ENCODE measurements around the gene LYRM2.

LYRM2 gene

DNA sequence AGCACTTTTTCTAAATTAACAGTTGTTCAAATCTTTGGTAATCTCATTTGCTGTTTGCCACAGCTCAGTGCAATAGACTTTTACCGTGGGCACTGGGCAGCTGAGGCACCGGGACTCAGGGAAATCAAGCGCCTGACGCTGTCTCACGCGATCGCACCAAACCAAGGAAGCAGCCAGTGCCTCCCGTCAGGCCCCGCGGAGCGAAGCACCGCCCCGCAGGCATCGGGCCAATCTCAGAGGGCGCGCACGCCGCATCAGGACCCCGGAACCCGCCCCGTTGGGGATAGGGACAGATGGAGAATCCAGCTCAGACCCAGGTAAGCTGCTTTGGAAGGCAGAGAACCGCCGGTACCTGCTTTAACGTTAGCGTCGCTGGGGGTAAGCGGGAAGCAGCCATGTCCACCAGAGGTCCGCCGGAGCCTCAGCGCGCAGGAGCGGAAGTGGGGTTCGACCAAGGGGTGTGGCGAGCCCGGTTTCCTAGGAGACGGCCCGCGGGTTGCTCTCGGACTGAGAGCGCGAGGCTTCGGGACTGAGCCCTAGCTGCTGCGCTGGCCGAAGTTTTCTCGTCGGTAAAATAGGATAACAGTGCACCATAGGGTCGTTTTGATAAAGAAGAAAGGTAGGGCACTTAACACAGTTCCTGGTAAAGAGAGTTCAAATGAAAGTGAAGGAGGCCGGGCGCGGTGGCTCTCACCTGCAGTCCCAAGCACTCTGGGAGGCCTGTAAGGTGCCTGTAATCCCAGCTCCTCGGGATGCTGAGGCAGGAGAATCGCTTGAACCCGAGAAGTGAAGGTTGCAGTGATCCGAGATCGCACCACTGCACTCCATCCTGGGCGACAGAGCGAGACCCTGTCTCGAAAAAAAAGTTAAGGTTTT, at the start of gene LYRM2:
LYRM2 (minus strand) TSS at position 428 of the 876 bp plus-strand sequence; CDS start at position 397, 31 bp downstream.
- peak; percentile 94 for DNase-seq
- ATAC-seq: peak; percentile 98

- ATAC-seq (no peak), DNase-seq (no peak)
Measured at GRCh38 chr6:89688328-89688727, 49.8 kb upstream of the LYRM2 start.

- ATAC-seq (no peak), DNase-seq (no peak)
Measured at GRCh38 chr6:89685311-89685710, 46.8 kb upstream of the LYRM2 start.

DNA sequence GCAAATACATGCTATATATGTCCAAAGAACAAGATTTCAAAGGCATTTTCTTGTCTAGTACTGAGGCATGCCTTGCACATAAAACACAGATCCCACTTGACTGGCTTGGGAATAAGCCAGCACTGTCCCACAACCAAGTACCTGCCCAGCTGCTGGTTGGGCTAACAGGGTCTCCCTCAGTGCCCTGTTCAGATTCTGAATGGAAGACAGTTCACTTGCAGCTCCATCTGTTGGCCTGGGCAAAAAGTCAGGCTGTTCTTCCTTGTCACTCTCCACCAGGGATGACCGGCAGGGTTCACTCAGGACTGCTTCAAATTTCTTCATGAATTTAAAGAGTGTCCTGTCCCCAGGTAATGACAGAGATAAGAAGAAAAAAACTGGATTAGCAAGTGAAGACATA, 44.4 kb upstream of the LYRM2 start:
- ATAC-seq (no peak), DNase-seq (no peak)

DNA sequence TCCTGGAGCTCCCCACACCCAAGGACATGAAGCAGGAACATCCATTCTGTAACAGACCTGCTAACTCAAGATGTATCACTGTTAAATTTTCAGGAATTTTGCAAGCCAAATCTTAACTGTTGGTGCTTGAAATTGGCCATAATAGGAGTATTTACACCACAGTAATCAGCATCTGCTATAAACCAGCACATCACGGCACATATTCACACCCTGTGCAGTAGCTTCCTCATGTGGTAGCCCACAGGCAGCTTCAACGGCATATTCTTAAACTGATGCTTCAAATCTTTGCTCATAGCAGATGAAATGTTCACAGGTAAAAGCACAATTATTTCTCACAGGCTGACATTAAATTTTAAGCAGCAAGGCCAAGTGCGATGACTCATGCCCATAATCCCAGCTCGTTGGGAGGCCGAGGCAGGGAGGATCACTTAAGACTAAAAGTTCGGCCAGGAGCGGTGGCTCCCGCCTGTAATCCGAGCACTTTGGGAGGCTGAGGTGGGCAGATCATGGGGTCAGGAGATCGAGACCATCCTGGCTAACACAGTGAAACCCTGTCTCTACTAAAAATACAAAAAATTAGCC, 43.5 kb upstream of the LYRM2 start:
- DNase-seq: no peak
- ATAC-seq: no peak

GRCh38 chr6:89680551-89680950, 42.0 kb upstream of the LYRM2 start:
- no peak for ATAC-seq
- no peak for DNase-seq

DNA sequence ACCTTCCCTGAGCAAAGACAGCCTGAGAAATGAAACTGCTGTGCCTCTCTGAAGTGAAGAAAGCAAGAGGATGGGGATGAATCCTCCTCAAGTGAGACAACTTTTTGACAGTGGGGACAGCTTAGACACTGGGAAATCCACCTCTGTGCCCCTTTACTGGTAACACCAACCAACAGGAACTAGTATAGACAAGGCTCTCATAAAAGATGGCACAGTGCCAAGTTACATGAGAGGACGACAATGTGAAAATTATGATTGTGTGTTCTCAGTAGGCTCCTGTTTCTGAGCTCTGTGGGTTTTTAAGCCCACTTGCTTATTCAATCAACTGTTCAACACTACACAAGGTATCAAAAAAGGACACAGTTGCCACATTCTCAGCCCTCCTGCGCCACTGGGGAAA, 41.6 kb upstream of the LYRM2 start:
- no peak for DNase-seq

DNA sequence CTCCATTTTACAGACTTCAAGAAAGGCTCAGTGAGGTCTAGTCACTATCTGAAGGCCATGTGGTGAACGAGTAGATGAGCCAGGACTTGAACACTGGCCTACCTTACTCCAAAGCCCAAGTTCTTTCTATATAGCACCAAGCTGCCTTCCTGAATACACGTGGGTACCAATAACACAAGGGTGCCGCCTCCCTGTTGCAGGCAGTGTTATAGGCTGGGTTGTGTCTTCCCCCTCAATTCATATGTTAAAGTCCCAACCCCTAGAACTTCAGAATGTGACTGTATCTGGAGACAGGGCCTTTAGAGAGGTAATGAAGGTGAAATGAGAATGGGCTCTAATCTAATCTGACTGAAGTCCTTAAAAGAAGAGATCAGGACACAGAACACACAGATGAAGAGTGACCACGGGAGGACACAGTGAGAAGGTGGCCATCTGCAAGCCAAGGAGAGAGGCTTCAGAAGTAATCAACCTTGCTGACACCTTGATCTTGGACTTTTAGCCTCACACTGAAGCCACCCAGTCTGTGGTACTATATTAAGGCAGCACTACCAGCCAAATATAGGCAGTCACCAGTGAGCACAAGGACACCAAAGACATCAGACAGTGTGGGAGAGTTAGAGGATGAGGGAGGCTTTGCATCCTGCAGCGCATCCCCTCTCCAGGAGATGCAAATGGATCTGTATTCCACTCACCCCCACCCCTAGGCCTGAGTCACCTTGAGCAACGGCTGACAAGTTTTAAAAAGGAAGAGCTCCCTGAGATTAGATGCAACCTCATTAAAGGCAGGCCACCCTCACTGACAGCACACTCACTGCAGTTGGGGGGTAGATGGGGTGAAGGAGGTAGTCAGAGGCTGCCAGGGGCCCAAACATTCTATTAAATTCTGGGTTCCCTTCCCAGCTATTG, 40.9 kb upstream of the LYRM2 start:
- no peak for DNase-seq
- no peak for ATAC-seq

More for the DNA sequence above, 41.6 kb upstream of the LYRM2 start:
- ATAC-seq: no peak

GRCh38 chr6:89678531-89678930, 40.0 kb upstream of the LYRM2 start:
- ATAC-seq (no peak), DNase-seq (no peak)

DNA sequence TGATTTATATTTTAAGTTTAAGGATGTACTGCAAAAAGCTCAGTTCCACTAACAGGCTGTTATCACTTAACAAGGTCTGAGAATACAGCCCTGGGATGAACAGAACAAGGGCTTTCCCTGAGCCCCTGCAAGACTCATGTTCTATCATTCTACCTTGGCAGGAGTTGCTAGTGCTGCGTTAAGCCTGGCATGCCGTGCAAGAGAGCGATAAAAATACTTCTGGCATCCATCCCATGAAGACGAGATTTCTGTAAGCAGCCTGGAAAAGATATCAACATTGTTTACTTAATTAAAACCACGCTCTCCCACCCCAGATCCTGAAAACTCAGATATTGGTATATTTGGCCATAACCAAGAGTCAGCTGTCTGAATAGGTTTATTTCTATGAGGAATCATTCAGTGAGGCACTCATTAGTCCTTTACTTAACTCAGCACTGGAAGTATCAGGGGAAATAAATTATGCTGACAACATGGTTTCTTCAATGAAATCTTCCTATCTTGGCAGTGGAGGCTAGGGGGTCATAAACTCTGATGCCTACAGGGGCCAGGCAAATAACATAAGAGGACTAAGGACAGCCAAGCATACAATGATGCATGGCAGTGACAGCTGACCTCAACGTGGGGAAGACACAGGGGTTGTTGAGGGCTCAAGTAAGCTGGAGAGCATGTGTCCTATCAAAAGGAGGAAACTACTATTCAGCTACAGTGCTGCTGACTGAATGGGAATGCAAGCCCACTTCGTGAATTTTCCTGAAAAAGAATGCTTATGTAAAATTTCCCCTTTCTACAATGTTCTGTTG, 37.6 kb upstream of the LYRM2 start:
- no peak for DNase-seq
- ATAC-seq: no peak

GRCh38 chr6:89670935-89671565, 32.5 kb upstream of the LYRM2 start:
- no peak for DNase-seq
- ATAC-seq: no peak

- ATAC-seq (no peak), DNase-seq (no peak)
Measured at GRCh38 chr6:89669002-89669401, 30.5 kb upstream of the LYRM2 start.

GRCh38 chr6:89667872-89668556, 29.5 kb upstream of the LYRM2 start:
- DNase-seq: no peak
- ATAC-seq: no peak

- no peak for ATAC-seq
- no peak for DNase-seq
Measured at GRCh38 chr6:89662659-89663223, 24.2 kb upstream of the LYRM2 start.

- ATAC-seq: no peak
Measured at GRCh38 chr6:89661559-89661958, 23.0 kb upstream of the LYRM2 start.

DNA sequence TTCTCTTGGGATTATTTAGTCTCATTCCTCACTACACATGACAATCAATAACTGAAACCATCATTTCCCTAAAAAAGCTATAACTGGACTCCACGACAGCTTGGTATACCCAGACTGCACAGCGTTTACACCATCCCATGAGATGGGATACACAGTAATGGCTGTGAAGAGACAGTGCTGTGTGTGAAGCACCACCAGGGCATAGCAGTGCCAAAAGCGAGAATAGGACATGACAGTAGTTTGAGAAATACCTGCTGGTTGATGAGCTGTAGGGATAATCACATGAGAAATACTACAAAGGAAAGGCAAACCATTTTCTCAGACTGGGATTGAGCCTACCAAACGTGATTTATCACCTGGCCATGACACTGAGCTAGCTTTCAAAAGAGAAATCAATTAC, 22.4 kb upstream of the LYRM2 start:
- ATAC-seq (no peak), DNase-seq (no peak)

More at GRCh38 chr6:89661559-89661958, 23.0 kb upstream of the LYRM2 start:
- no peak for DNase-seq

- ATAC-seq (no peak), DNase-seq (no peak)
Measured at GRCh38 chr6:89657445-89658158, 19.1 kb upstream of the LYRM2 start.

DNA sequence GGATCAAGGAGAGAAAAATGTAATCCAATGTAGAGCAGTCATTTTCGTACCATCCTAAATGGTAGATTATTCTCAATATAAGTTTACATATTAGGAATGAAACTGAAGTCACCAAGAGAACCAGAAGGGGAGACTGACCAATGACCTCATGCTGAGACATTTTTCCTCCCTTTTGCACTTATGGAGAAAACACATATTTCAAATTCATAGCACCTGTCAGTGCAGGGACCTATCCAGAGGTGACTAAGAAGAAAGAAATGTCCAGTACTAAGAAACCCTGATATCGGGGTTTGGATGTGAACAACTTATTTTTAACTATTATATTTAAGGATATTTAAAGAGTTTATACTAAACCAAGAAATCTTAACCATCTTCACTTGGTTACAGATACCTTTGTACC, 16.6 kb upstream of the LYRM2 start:
- no peak for DNase-seq
- no peak for ATAC-seq

- ATAC-seq (no peak), DNase-seq (no peak)
Measured at GRCh38 chr6:89650579-89650978, 12.0 kb upstream of the LYRM2 start.

DNA sequence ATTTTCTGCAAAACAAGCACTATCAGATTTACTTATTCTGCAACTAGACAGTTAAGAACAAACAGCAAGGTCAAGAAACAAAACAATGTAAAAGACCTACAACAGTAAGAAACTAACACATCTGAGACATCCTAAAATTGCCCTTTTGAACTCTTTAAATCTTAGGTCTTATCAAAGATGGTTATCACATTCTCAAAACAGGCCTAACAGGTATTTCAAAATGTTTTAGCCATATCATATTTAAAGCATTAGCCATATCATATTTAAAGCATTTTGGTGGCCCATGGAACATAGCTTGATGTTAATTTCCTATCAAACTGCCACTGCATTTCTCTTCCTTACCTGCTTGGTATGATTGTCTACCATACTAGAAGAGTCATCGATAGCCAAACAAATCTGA, 11.1 kb upstream of the LYRM2 start:
- no peak for ATAC-seq
- no peak for DNase-seq
